AG04450 (cell line): Measurements from ENCODE around the gene GATD1. TPM values are rescaled to one million over a fixed set of nuclear protein-coding genes. Genes with fewer than 3 reads are reported as not detected.

Experiments used
- CTCF ChIA-PET: fragments of 300-600, 350-600 bp; formaldehyde crosslinking; extraction: SDS; loops from one replicate; lab custom pipeline; 2022; ENCODE audit warnings: antibody characterized with exemption, inconsistent platforms; lab: Charles Lee
- POLR2A ChIA-PET: fragments of 350-600 bp; formaldehyde crosslinking; extraction: SDS; loops from one replicate; lab custom pipeline; 2021; ENCODE audit warnings: antibody characterized with exemption, inconsistent platforms; lab: Yijun Ruan, JAX
- DNase-seq: peaks from one replicate; pipeline ENCODE4 v3.0.0-alpha.2; 2011; ENCODE audit warnings: low read depth, low spot score
- H3K27ac ChIP-seq: one replicate; pipeline ENCODE4 v1.5.1; 2012; ENCODE audit warnings: low read depth, low read length, control low read depth
- H3K27me3 ChIP-seq: one replicate; pipeline ENCODE4 v1.6.0; 2012; ENCODE audit warnings: low read length; ENCODE audit not compliant: control insufficient read depth, insufficient read depth
- H3K4me3 ChIP-seq: 2 replicates; pipeline ENCODE4 v1.5.1; 2011; ENCODE audit warnings: mild to moderate bottlenecking, low read depth, low read length, control low read depth
- H3K9me3 ChIP-seq: 2 replicates; pipeline ENCODE4 v1.5.1; 2012; ENCODE audit warnings: low read length; ENCODE audit not compliant: control insufficient read depth, insufficient read depth
- polyA plus RNA-seq: library from polyadenylated mRNA; depleted of rRNA; stranded (reverse); fragments of >200 nt; gene quantifications from 2 replicates; pipeline ENCODE4 v1.2.3, GENCODE V29; 2011
- TF ChIP-seq, protein P1 (sequence below): IDR thresholded peaks from 2 replicates; pipeline ENCODE4 v1.5.1; 2011; ENCODE audit warnings: low read depth, low read length, control low read depth, inconsistent platforms

Gene GATD1
- polyA plus RNA-seq, 1 experiment: 15.0 TPM

DNA sequence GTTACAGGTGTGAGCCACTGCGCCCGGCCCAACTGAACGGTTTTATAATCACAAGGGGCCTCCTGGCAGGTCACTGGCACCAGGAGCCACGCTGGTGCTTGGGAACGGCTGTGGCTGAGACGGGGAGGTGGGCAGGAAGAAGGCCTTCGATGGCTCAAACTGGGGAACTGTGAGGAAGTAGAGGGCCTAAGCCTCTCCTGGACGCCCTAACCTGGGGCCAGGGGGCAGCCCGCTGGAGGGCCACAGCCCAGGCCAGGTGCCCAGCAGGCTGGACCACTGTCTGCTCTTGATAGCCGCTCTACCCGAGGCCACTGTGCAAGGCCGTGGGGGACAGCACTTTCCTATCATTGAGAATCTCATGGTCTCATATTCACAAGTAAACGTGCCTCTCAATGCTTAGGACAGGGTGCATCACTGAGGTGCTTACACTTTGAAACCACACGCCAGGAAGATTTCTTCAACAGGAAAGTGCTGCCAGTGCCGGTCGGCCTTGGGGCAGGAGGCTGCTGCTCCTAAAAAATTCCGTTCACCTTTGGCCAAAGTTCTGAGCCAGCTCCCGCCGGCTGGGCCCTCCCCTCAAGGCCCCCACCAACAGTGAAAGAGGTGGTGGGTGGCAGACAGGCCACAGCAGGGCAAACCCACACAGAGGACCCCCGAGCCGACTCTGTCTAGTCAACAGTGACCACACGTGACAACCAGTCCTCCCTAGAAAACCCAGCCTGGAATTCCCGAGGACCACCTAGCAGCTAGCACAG, 7.2 kb downstream of the GATD1 start:
- POLR2A ChIA-PET: no interaction called here
- CTCF ChIA-PET: no interaction called here
- H3K9me3 ChIP-seq: no peaks in the 10 kb centered on the region
- H3K4me3 ChIP-seq: no peak overlapping the region
- no peak for DNase-seq
- TF ChIP-seq, protein P1, sequence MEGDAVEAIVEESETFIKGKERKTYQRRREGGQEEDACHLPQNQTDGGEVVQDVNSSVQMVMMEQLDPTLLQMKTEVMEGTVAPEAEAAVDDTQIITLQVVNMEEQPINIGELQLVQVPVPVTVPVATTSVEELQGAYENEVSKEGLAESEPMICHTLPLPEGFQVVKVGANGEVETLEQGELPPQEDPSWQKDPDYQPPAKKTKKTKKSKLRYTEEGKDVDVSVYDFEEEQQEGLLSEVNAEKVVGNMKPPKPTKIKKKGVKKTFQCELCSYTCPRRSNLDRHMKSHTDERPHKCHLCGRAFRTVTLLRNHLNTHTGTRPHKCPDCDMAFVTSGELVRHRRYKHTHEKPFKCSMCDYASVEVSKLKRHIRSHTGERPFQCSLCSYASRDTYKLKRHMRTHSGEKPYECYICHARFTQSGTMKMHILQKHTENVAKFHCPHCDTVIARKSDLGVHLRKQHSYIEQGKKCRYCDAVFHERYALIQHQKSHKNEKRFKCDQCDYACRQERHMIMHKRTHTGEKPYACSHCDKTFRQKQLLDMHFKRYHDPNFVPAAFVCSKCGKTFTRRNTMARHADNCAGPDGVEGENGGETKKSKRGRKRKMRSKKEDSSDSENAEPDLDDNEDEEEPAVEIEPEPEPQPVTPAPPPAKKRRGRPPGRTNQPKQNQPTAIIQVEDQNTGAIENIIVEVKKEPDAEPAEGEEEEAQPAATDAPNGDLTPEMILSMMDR: no peak
- H3K27ac ChIP-seq: no peak overlapping the region
- H3K27me3 ChIP-seq: no peaks in the 10 kb centered on the region

DNA sequence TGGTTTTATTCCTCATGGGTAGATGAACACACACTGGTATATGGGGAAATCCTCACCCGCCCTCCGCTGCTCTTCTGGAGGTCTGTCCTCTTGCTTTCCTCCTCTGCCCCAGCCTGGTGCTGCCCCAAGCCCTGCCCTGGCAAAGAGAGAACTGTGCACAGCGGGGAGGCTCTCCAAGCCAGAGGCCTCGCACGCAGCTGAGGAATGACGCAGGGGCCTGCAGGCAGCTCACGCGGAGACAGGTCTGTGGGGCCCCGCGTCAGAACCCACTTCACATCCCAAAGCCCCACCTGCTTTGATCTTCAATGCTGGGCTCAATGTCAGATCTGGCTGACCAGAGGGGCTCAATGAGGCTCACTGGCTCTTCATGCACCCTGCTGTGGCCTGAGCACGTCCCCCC, 10.0 kb downstream of the GATD1 start:
- no peak overlapping the region for H3K27ac ChIP-seq
- H3K4me3 ChIP-seq: no peak overlapping the region
- TF ChIP-seq, protein P1: no peak
- H3K27me3 ChIP-seq: no peaks in the 10 kb centered on the region
- DNase-seq: no peak
- CTCF ChIA-PET: no interaction called here
- H3K9me3 ChIP-seq: no peaks in the 10 kb centered on the region; the same call in 1 of the 2 replicates
- POLR2A ChIA-PET: no interaction called here

DNA sequence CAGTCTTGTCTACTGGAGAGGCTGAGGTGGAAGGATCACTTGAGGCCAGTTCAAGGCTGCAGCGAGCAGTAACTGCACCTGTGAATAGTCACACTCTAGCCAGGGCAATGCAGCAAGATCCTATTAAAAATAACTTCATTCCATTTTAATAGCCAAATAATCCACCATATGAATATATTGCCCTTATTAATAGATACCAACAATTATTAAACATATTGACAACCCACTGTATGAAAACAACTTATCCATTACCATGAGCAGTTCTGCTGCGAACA, 10.4 kb downstream of the GATD1 start:
- H3K27me3 ChIP-seq: no peaks in the 10 kb centered on the region
- H3K9me3 ChIP-seq: no peaks in the 10 kb centered on the region; the same call in 1 of the 2 replicates
- no peak for DNase-seq
- H3K27ac ChIP-seq: no peak overlapping the region
- ChIA-PET POLR2A (no interaction called here), CTCF (no interaction called here)
- H3K4me3 ChIP-seq: no peak overlapping the region
- TF ChIP-seq, protein P1: no peak

DNA sequence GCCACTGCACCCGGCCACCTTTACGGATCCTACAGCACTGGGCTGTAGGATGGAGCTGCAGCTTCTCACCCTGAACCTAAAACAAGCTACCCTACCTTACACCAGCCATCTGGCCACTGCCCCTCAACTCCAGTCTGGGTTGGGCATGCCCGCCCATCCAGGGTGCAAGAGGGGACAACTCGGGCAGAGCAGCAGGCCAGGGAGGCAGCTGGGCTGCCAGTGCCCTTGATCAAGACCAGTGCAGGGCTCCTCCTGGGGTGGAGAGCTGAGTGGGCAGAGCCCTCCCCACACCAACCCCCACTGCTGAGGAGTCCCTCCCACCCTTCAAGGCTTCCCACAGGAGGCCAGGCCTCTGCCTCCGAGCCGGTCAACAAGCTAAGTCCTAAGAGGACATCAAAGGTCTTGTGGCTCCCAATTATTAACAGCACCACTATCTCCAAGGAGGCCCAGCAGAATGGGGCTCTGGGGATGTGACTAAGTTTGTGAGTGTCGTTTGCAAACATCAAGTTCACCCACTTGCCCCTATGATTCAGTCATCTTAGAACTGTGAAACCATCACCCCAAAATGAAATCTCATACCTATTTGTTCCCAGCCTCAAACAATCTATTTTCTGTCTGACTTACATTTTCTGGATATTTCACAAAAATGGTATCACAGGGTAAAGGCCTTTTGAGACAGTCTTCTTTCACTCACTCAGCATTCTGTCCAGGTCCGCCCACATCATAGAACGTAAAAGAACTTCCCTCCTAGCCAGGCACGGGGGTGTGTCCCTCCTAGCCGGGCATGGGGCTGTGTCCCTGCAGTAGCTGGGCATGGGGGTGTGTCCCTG, 11.0 kb downstream of the GATD1 start:
- CTCF ChIA-PET: interaction anchor here (1.1 kb wide), 1 partner anchor 40 kb away, joined by 3 read pairs; no protein-coding TSS in a partner anchor
- Histone ChIP-seq H3K27ac (no peak overlapping the region), H3K4me3 (no peak overlapping the region), H3K27me3 (no peaks in the 10 kb centered on the region), H3K9me3 (no peaks in the 10 kb centered on the region; the same call in 1 of the 2 replicates)
- TF ChIP-seq, protein P1: no peak
- no peak for DNase-seq
- POLR2A ChIA-PET: no interaction called here

DNA sequence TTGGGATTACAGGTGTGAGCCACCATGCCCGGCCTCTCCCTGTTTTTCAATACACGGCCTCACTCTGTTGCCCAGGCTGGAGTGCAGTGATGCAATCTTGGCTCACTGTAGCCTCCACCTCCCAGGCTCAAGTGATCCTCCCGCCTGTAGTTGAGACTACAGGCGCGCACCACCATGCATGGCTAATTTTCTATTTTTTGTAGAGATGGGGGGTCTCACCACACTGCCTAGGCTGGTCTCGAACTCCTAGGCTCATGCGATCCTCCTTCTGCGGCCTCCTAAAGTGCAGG, 11.5 kb downstream of the GATD1 start:
- CTCF ChIA-PET: interaction anchor here (1.1 kb wide), 1 partner anchor 40 kb away, joined by 3 read pairs; no protein-coding TSS in a partner anchor
- no peak overlapping the region for H3K4me3 ChIP-seq
- POLR2A ChIA-PET: no interaction called here

More for the DNA sequence above, 11.5 kb downstream of the GATD1 start:
- H3K27ac ChIP-seq: no peak overlapping the region
- H3K27me3 ChIP-seq: no peaks in the 10 kb centered on the region
- no peak for DNase-seq
- no peaks in the 10 kb centered on the region; the same call in 1 of the 2 replicates for H3K9me3 ChIP-seq
- TF ChIP-seq, protein P1: no peak
